ENCODE data around the gene TRIM36.
A peak's percentile ranks its signal among the peaks of the same experiment; 100 is the strongest.

TRIM36 gene

GRCh38 chr5:115169487-115170133 is at the start of gene TRIM36:
Gene TRIM36, minus strand, starts transcription at chr5:115169908. Its CDS starts 274 bp downstream, at chr5:115169634.
- peak; percentile 85 to 97 (median 94) for DNase-seq
- intact Hi-C loops (cut with DNase I) = no loop called here

GRCh38 chr5:115214541-115214940 is 44.8 kb upstream of the TRIM36 start:
- intact Hi-C loops (cut with DNase I) = no loop called here
- no peak for DNase-seq

- DNase-seq = peak in 9 of 42 donors; percentile 5 to 32 (median 12)
- intact Hi-C loops (cut with DNase I) = no loop called here
Observed at GRCh38 chr5:115209279-115209678, 39.6 kb upstream of the TRIM36 start.

- DNase-seq = no peak
- intact Hi-C loops (cut with DNase I) = no loop called here
Observed at GRCh38 chr5:115202952-115203351, 33.2 kb upstream of the TRIM36 start.

- intact Hi-C loops (cut with DNase I) = no loop called here
- no peak for DNase-seq
Observed at GRCh38 chr5:115196161-115196560, 26.5 kb upstream of the TRIM36 start.

- DNase-seq = no peak
- intact Hi-C loops (cut with DNase I) = no loop called here
Observed at GRCh38 chr5:115194676-115195075, 25.0 kb upstream of the TRIM36 start.

- intact Hi-C loops (cut with DNase I) = no loop called here
- DNase-seq = no peak
Observed at GRCh38 chr5:115193295-115193694, 23.6 kb upstream of the TRIM36 start.

- no peak for DNase-seq
- intact Hi-C loops (cut with DNase I) = no loop called here
Observed at GRCh38 chr5:115192098-115192497, 22.4 kb upstream of the TRIM36 start.

- intact Hi-C loops (cut with DNase I) = no loop called here
- no peak for DNase-seq
Observed at GRCh38 chr5:115191474-115192031, 21.8 kb upstream of the TRIM36 start.

GRCh38 chr5:115190388-115190787 is 20.7 kb upstream of the TRIM36 start:
- DNase-seq = no peak
- intact Hi-C loops (cut with DNase I) = no loop called here

- intact Hi-C loops (cut with DNase I) = no loop called here
- DNase-seq = no peak
Observed at GRCh38 chr5:115189866-115190265, 20.2 kb upstream of the TRIM36 start.

- intact Hi-C loops (cut with DNase I) = no loop called here
Observed at GRCh38 chr5:115186794-115187193, 17.1 kb upstream of the TRIM36 start.

GRCh38 chr5:115184770-115185169 is 15.1 kb upstream of the TRIM36 start:
- intact Hi-C loops (cut with DNase I) = no loop called here

More at GRCh38 chr5:115186794-115187193, 17.1 kb upstream of the TRIM36 start:
- DNase-seq = no peak

GRCh38 chr5:115181757-115182156 is 12.0 kb upstream of the TRIM36 start:
- intact Hi-C loops (cut with DNase I) = no loop called here

More at GRCh38 chr5:115184770-115185169, 15.1 kb upstream of the TRIM36 start:
- DNase-seq = no peak

GRCh38 chr5:115180165-115180709 is 10.5 kb upstream of the TRIM36 start:
- DNase-seq = peak in 25 of 42 donors; percentile 10 to 57 (median 35)
- intact Hi-C loops (cut with DNase I) = no loop called here

More at GRCh38 chr5:115181757-115182156, 12.0 kb upstream of the TRIM36 start:
- no peak for DNase-seq

GRCh38 chr5:115179394-115180164 is 9.9 kb upstream of the TRIM36 start:
- peak in 5 of 42 donors; percentile 2 to 26 (median 18) for DNase-seq
- intact Hi-C loops (cut with DNase I) = no loop called here

GRCh38 chr5:115179030-115179393 is 9.3 kb upstream of the TRIM36 start:
- intact Hi-C loops (cut with DNase I) = no loop called here
- DNase-seq = peak in 1 of 42 donors; percentile 13

- peak in 9 of 42 donors; percentile 9 to 45 (median 19) for DNase-seq
- intact Hi-C loops (cut with DNase I) = no loop called here
Observed at GRCh38 chr5:115170929-115171510, 1.3 kb upstream of the TRIM36 start.

GRCh38 chr5:115170134-115170928 is 623 bp upstream of the TRIM36 start:
- DNase-seq = peak in 24 of 42 donors; percentile 6 to 52 (median 32)
- intact Hi-C loops (cut with DNase I) = no loop called here
